ENCODE measurements around the gene CBX8. TPM values are rescaled to one million over a fixed set of nuclear protein-coding genes. Genes with fewer than 3 reads are reported as not detected.

The CBX8 gene
- total and polyA plus RNA-seq, 2 donors (not counting 3 experiments of a cell fraction or from before 2014, with no cell fraction given) = 0.69 to 3.1 TPM

- Histone ChIP-seq H3K79me2 (ENCODE audit: control insufficient read depth, insufficient read depth, low read length) (no peaks in the 10 kb centered on the region), H3K9me3 (replicated peaks; ENCODE audit: control insufficient read depth, insufficient read depth, low read length) (no peaks in the 10 kb centered on the region), H3K4me2 (ENCODE audit: insufficient read depth, low read length) (peak overlapping the region; percentile 66), H3K27ac (ENCODE audit: insufficient read depth, low read depth, low read length) (no peak overlapping the region), H3K9ac (replicated peaks; ENCODE audit: extremely low read depth, insufficient read depth, low read length) (no peak overlapping the region), H3K27me3 (ENCODE audit: control insufficient read depth in 2 of 2, insufficient read depth in 2 of 2, low read length in 2 of 2) (peaks cover 9 to 10% of the 10 kb centered on the region in 2 experiments), H4K20me1 (replicated peaks; ENCODE audit: control insufficient read depth, extremely low read depth, insufficient read depth, low read length) (no peaks in the 10 kb centered on the region), H3K4me1 (ENCODE audit: control insufficient read depth, extremely low read depth, insufficient read depth, low read length) (peaks cover 20% of the 10 kb centered on the region), H3K9me1 (replicated peaks; ENCODE audit: control insufficient read depth, extremely low read depth, insufficient read depth, low read length) (no peaks in the 10 kb centered on the region), H3K4me3 (replicated peaks in 1 of 3; ENCODE audit: insufficient read depth in 1 of 3, low read depth in 1 of 3, low read length in 3 of 3) (peak overlapping the region in 1 of 3 experiments; percentile 50), H2AFZ (ENCODE audit: low read depth, low read length) (peak overlapping the region; percentile 46), H3K36me3 (ENCODE audit: control insufficient read depth in 2 of 2, extremely low read depth in 1 of 2, insufficient read depth in 2 of 2, low read length in 2 of 2) (no peaks in the 10 kb centered on the region)
- no TSS peak for BruUV-seq (replicated peaks)
- intact Hi-C loops (cut with micrococcal nuclease) (no loop called here), dilution Hi-C loops (cut with MboI; ENCODE audit: extremely low pct_ligation_motif_present, low sequenced_read_pairs) (no loop called here)
- TF ChIP-seq POLR2A (IDR thresholded peaks at IDR 0.05; ENCODE audit: low read depth, low read length) (no peak), FOS (IDR thresholded peaks at IDR 0.05; ENCODE audit: borderline replicate concordance, insufficient read depth, low read length) (peak; percentile 10), POLR2AphosphoS5 (IDR thresholded peaks at IDR 0.05; ENCODE audit: insufficient read depth, low read depth, low read length) (no peak)
- FAIRE-seq (peak; percentile 70), DNase-seq (ENCODE audit: low read depth, low spot score) (peak; percentile 57)
- CTCF ChIA-PET = interaction anchor here (0.9 to 2.1 kb wide), 7 partner anchors 11 to 232 kb away, joined by 3 to 14 read pairs (median 4); partner anchors contain the start of gene CBX8
- POLR2A ChIA-PET = interaction anchor here (0.6 kb wide), 1 partner anchor 21 kb away, joined by 4 read pairs; the partner anchor contains the start of gene CBX8
These were observed 20.3 kb downstream of the CBX8 start for GRCh38 chr17:79776376-79777119.

- no peak for FAIRE-seq
- H3K79me2 ChIP-seq (ENCODE audit: control insufficient read depth, insufficient read depth, low read length) = no peaks in the 10 kb centered on the region
- no peak overlapping the region for H2AFZ ChIP-seq (ENCODE audit: low read depth, low read length)
- no peaks in the 10 kb centered on the region for H3K9me3 ChIP-seq (replicated peaks; ENCODE audit: control insufficient read depth, insufficient read depth, low read length)
- dilution Hi-C loops (cut with MboI; ENCODE audit: extremely low pct_ligation_motif_present, low sequenced_read_pairs) (no loop called here), intact Hi-C loops (cut with micrococcal nuclease) (no loop called here)
- TF ChIP-seq POLR2AphosphoS5 (IDR thresholded peaks at IDR 0.05; ENCODE audit: insufficient read depth, low read depth, low read length) = no peak
- TF ChIP-seq MYC (IDR thresholded peaks at IDR 0.05; ENCODE audit: low read depth, low read length) = no peak
- TF ChIP-seq FOS (IDR thresholded peaks at IDR 0.05; ENCODE audit: borderline replicate concordance, insufficient read depth, low read length) = no peak
- TF ChIP-seq GATA2 (IDR thresholded peaks at IDR 0.05; ENCODE audit: insufficient read depth, insufficient read length, low read depth, low read length) = no peak
- TF ChIP-seq JUN (IDR thresholded peaks at IDR 0.05; ENCODE audit: borderline replicate concordance, insufficient read depth, insufficient read length, low read depth) = no peak
- TF ChIP-seq EZH2 (IDR thresholded peaks at IDR 0.05; ENCODE audit: borderline replicate concordance, low read depth, low read length, severe bottlenecking) = no peak
- no peak for TF ChIP-seq MAX (IDR thresholded peaks at IDR 0.05; ENCODE audit: insufficient read depth, insufficient read length)
- no peak for TF ChIP-seq POLR2A (IDR thresholded peaks at IDR 0.05; ENCODE audit: low read depth, low read length)
- TF ChIP-seq CTCF (IDR thresholded peaks at IDR 0.05; ENCODE audit: extremely low read depth in 1 of 2, insufficient read depth in 1 of 2, low read depth in 1 of 2, low read length in 2 of 2) = no peak
- no peak overlapping the region for H3K4me2 ChIP-seq (ENCODE audit: insufficient read depth, low read length)
- no peaks in the 10 kb centered on the region for H3K9me1 ChIP-seq (replicated peaks; ENCODE audit: control insufficient read depth, extremely low read depth, insufficient read depth, low read length)
- ChIA-PET CTCF (interaction anchor here (2.0 to 2.2 kb wide), 4 partner anchors 12 to 35 kb away, joined by 6 to 14 read pairs (median 9); no protein-coding TSS in a partner anchor), POLR2A (interaction anchor here (0.6 kb wide), 1 partner anchor 21 kb away, joined by 4 read pairs; the partner anchor contains the start of gene CBX8)
- no peak for DNase-seq (ENCODE audit: low read depth, low spot score)
- H4K20me1 ChIP-seq (replicated peaks; ENCODE audit: control insufficient read depth, extremely low read depth, insufficient read depth, low read length) = no peaks in the 10 kb centered on the region
- H3K27ac ChIP-seq (ENCODE audit: insufficient read depth, low read depth, low read length) = no peak overlapping the region
- no peaks in the 10 kb centered on the region for H3K36me3 ChIP-seq (ENCODE audit: control insufficient read depth in 2 of 2, extremely low read depth in 1 of 2, insufficient read depth in 2 of 2, low read length in 2 of 2)
- peaks cover 20% of the 10 kb centered on the region for H3K4me1 ChIP-seq (ENCODE audit: control insufficient read depth, extremely low read depth, insufficient read depth, low read length)
- H3K4me3 ChIP-seq (replicated peaks in 1 of 3; ENCODE audit: insufficient read depth in 1 of 3, low read depth in 1 of 3, low read length in 3 of 3) = no peak overlapping the region
- H3K27me3 ChIP-seq (ENCODE audit: control insufficient read depth in 2 of 2, insufficient read depth in 2 of 2, low read length in 2 of 2) = peaks cover 10 to 12% of the 10 kb centered on the region in 2 experiments
- BruUV-seq (replicated peaks) = no TSS peak
- H3K9ac ChIP-seq (replicated peaks; ENCODE audit: extremely low read depth, insufficient read depth, low read length) = no peak overlapping the region
These were observed 21.2 kb downstream of the CBX8 start for GRCh38 chr17:79775632-79776031.
